Glomerular visceral epithelial cell (primary cell): ENCODE data around the gene VWA5B2.

Source experiments
- DNase-seq: peaks from one replicate; pipeline ENCODE4 v3.0.0-alpha.2; 2016; ENCODE audit errors: extremely low spot score

The VWA5B2 gene

DNA sequence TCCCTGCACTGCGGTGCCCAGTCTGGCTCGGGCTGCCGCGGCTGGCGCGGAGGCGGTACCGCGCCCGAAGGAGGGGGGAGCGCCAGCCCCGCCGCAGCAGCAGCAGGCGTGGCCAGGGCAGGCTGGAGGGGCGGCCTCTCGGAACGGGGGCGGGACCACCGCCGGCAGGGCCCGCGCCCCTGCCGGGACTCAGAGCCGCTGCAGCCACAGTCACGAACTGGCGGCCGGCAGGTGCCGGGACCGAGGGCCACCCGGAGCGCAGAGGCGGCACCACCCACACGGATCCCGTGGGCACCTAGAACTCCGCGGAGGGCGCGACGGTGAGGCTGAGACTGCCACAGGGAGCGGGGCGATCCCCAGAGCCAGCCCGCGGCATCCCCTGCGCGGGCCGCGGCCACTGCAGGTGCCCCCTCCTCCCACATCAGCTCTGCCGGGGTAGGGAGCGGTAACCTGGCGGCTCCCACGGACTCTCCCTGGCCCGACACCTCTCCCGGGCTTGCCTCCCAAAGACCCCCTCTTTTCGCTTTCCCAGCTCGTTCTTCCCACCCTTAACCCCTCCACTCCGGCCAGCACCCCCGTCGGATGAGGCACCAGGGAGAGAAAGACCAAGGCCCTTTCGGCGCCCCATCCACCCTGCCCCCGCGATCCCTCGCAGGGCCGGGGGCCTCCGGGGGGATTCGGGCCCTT is at the start of gene VWA5B2:
TSS of gene VWA5B2 (plus strand) at position 192 of the 687 bp plus-strand sequence. CDS start 944 bp downstream, outside the sequence.
- peak; percentile 65 for DNase-seq

DNA sequence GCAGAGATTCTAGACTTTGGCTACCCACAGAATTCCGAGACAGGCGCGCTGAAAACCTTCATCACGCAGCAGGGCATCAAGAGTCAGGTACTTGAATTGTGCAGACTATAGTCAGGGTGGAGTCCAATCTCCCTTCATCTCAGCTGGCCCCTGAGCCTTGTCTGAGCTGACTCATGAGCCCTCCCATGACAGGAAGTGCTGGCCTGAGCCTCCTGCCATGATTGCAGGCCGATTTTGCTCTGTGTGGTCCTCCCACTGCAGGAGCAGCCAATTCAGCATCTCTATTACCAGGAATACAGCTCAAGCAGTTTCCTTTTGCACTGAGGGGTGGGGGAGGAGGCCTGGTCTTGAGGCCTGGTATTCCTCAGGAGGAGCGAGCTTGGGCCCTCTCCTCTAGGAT is 49.2 kb upstream of the VWA5B2 start:
- DNase-seq, result no peak

DNA sequence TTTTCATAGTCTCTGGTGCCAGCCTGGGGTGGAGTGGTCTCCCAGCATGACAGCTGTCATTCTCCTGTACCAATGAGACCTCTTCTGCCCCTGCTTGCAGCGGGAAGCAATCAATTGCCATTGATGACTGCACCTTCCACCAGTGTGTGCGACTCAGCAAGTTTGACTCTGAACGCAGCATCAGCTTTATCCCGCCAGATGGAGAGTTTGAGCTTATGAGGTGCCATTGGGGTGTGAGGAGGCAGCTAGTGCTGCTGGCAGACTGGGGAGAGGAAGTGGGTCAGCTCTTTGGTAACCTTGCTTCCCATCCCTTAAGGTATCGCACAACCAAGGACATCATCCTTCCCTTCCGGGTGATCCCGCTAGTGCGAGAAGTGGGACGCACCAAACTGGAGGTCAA is 47.8 kb upstream of the VWA5B2 start:
- no peak for DNase-seq

DNA sequence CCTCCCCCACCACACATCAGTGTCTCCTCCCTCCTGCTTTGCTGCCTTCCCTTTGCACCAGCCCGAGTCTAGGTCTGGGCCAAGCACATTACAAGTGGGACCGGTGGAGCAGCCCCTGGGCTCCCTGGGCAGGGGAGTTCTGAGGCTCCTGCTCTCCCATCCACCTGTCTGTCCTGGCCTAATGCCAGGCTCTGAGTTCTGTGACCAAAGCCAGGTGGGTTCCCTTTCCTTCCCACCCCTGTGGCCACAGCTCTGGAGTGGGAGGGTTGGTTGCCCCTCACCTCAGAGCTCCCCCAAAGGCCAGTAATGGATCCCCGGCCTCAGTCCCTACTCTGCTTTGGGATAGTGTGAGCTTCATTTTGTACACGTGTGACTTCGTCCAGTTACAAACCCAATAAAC is 45.7 kb upstream of the VWA5B2 start:
- no peak for DNase-seq

DNA sequence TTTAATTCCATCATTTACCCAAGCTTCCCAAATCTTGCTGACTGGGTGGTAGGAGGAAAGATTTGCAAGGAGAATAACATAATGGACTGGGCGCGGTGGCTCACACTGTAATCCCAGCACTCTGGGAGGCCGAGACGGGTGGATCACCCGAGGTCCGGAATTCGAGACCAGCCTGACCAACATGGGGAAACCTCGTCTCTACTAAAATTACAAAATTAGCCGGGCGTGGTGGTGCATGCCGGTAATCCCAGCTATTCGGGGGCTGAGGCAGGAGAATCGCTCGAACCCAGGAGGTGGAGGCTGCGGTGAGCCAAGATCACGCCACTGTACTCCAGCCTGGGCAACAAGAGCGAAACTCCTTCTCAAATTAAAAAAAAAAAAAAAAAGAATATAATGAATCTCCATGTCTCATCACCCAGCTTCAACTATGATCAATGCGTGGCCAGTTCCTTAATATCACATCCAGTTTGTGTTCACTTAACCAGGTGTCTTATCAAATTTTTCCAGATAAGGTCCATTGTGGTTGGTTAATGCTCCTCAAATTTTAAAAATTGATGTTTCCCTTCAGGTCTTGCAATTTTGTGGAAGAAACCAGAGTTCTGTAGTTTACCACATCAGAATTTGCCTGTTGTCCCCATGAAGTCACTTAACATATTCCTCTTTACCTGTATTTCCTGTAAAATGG is 44.7 kb upstream of the VWA5B2 start:
- DNase-seq, result no peak

DNA sequence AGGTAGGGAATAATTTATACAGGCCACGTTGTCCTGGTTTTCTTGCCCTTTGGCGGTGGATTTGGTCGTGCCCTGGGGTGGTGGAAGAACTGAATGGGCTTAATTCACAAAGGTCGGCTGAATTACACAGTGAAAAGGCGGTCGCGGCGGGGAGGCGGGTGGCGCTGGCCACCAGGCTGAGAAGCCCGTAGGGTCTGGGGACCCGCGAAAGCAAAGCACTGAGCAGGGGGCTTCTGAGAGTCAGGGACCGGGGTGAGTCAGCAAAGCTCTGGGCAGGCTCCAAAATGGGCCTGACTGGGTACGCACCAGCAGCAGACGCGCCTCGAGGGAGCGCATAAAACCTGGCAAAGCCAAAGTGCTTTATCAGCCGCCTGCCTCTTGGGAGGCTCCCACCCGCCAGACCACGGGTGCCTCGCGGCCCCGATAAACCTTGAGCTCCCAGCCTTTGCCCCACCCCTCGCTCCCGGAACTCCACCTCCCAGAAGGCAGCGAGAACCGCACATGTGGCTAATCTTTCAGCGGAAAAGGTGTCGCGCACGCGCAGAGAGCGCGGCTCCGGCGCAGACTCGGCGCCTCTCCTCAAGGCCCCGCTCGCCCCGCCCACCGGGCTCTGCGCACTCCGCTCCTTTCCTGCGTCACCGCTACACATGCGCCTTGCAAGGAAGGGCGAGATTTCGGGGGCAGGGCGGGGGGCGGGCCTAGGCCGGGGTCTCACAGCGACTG is 43.8 kb upstream of the VWA5B2 start:
- DNase-seq, result peak; percentile 99

DNA sequence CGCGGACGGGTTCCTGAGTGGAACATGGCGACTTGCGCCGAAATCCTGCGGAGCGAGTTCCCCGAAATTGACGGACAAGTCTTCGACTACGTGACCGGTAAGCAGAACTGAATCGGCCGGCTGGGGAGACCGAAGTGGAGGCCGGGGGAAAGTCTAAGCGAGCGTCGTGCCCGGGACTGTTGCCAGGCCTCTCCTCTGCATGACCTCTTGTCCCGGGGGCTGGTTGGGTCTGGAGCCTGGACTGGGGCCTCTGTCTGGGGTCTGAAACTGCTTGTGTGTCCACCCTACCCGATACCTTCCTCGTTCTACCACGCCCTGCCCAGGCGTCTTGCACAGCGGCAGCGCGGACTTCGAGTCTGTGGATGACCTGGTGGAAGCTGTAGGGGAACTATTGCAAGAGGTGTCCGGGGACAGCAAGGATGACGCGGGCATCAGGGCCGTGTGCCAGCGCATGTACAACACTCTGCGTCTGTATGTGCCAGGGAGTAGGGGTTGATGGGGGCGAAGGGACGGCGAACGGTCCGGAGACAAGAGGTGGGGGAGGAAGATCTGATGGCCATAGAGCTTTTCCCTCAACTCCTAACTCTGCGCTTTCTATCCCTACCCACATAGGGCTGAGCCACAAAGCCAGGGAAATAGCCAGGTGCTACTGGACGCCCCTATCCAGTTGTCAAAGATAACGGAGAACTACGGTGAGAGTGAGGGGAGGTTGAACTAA is 43.0 kb upstream of the VWA5B2 start, which contains the start of gene ABCF3:
TSS of gene ABCF3 (plus strand) at position 16 of the 718 bp plus-strand sequence. CDS start at position 25, 9 bp downstream.
- DNase-seq, result peak; percentile 25

DNA sequence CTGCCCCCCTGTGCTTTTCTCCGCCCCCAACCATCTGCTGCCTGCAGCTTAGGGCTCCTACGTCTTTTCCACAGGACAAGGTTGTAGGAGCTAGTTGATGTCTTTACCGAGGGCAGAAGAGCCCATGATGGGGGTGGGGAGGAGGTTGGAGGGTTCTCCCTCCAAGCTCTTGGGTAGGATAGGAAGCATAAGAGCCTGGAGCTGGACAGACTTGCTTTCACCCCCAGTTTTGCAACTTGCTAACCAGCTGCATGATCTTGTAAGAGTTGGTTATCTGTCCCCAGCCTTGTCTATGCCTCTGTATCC is 42.5 kb upstream of the VWA5B2 start:
- DNase-seq, result no peak

DNA sequence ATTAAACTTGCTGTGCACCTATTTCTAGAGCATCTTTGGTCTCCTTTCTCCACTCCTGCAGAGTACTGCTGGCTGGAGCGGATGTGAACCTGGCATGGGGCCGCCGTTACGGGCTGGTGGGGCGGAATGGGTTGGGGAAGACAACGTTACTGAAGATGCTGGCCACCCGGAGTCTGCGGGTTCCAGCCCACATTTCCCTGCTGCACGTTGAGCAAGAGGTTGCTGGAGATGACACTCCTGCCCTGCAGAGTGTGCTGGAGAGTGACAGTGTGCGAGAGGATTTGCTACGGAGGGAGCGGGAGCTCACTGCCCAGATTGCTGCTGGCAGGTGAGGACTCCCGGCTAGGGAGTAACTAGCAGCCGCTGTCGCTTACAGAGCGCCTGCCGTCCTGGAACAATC is 41.3 kb upstream of the VWA5B2 start:
- no peak for DNase-seq

DNA sequence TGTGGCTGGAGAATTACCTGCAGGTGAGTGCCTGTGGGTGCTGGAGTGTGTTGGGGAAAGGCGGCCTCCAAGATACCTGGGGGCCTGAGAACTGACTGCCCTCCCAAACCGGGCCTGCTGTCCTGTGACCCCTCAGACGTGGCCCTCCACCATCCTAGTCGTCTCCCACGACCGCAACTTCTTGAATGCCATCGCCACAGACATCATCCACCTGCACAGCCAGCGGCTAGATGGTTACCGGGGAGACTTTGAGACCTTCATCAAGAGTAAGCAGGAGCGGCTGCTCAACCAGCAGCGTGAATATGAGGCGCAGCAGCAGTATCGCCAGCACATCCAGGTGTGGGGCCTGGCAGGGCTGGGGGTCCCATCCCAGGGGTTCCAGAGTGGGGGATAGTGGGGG is 40.0 kb upstream of the VWA5B2 start:
- DNase-seq, result no peak

DNA sequence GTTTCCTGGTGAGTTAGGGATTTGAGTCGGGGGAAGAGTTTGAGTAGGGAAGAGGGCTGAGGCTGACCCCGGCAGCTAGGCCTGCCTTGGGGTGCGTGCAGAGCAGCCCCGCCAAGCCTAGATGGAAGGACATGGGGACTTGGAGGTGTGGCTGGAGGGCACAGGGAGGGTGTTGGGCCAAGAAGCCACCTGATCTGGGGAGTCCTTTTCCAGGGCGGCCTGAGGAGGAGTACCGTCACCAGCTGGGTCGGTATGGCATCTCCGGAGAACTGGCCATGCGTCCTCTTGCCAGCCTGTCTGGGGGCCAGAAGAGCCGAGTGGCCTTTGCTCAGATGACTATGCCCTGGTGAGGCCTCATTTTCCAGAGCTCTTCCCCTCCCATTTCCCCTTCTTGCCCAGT is 36.5 kb upstream of the VWA5B2 start:
- no peak for DNase-seq

DNA sequence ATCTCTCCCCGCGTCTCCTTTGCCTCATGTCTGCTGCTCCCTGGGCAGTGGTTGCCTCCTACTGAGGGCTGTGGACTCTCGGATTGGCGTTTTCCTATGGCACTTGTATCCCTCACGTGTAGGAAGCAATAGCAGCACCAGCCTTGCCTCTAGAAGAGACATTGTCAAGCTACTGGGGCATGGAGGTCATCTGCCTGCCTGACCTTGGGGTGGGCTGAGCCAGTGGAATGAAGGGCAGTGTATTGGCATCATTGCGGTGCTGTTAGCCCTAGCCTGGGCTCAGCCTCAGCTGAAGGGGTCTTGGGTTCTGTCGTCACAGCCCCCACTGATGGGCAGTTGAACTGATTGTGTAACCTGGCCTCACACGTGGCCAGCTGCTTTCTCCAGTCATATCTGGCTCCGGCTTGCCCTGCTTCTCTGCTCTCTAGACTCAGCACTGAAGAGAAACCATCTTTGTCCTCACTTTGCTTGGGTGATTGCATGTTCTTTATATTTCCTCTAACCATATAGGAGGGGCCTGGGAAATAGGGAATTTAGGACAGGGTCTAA is 35.3 kb upstream of the VWA5B2 start:
- DNase-seq, result no peak

DNA sequence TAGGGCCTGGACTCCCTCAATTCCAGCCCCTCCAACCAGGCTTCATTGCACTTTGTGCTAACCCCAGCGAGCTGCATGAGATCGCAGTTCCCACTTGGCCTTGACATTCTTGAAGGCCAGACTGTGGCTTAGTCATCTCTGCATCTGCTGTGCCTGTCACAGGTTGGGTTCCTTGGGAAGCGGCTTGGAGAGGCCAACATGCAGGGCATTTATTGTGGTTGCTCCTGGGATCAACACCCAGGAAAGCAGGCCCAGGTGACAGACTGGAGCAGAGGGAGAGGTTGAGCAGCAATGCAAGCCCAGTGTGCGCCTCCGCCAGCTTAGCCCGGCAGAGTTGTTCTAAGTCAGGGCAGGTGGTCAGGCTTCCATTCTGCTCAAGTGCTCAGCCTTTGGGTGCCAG is 32.8 kb upstream of the VWA5B2 start:
- DNase-seq, result no peak

DNA sequence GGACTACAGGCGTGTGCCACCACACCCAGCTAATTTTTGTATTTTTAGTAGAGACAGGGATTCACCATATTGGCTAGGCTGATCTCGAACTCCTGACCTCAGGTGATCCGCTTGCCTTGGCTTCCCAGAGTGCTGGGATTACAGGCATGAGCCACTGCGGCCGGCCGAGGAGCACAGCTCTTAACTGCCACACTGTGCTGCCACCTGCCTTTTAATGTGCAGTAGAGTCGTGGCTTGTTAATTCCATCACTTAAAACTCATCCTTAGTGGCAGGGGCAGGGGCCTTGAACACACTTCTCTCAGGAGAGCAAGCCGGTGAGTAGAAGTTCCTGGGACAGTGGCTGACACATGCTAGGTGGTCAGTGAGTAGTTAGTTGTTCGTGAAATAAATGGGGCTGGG is 30.9 kb upstream of the VWA5B2 start:
- DNase-seq, result no peak

DNA sequence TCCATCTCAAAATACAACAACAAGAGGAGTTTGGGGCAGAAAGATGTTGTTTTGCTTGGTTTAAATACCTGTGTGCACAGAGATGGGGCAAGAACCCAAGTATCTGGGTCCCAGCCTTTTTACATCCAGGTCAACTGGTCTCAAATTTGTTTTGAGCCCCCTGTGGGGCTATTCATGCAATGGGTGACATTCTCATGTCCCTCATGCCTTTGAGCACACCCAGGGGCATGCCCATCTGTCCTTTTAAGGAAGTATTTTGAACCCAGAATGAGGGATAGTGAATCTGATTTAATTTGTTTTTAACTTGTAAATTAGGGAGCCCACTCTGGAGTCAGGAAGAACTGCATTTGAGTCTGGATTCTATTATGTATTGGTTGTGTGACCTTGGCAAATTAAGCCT is 28.6 kb upstream of the VWA5B2 start:
- no peak for DNase-seq

DNA sequence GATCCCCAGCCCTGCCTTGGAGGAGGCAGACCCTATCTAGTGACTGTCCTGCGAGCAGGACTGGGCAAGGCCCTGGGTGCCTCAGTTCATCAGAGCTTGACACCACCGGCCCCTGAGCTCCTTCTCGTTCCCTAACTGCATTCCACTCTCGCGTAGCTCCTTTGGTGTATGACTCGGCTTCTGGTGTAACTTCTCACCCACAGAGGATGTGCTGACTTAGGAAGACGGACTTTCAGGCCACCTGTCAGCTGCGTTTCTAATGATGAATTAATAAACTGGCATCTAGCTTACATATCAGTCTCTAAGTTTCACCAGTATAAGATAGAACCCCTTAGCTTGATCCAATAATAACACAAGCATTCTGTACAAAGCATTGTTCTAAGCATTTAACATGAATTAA is 25.9 kb upstream of the VWA5B2 start:
- DNase-seq, result no peak

DNA sequence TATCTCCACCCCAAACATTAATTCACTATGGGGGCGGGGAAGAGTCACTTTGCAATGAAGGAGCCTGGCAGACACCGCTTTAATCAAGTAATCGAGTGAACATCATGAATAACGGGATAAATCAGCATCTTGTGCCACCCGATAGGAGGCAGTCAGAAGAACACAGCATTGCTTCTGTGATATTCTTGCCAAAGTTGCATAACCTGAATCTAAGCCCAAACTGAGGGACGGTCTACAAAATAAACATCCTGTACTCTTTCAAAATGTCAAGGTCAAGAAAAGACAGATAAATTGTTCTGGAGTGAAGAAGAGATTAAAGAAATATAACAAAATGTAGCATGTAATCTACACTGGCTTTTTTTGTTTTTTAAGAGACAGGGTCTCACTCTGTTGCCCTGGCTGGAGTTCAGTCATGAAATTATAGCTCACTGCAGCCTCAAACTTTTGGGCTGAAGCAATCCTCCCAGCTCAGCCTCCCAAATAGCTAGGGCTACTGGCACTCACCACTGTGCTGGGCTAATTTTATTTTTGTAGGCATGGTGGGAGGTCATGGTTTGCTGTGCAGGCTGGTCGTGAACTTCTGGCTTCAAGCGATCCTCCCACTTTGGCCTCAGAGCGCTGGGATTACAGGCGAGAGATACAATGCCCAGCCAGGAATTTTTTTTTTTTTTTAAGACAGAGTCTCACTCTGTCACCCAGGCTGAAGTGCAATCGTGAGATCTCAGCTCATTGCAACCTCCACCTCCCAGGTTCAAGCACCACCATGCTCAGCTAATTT is 20.1 kb upstream of the VWA5B2 start:
- DNase-seq, result no peak

DNA sequence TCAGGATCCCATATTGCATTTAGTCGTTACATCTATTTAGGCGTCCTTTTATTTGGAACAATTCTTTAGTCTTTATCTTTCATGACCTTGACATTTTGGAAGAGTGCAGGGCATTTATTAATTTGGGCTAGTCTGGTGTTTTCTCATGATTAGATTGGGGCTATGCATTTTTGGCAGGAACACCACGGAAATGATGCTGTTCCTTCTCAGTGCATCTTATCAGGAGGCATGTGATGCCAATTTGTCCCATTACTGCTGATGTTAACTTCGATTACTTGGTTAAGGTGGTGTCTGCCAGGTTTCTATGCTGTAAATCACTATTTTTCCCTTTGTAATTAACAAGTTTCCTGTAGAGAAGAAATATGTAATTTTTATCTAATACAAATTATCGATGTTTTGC is 18.1 kb upstream of the VWA5B2 start:
- DNase-seq, result no peak

DNA sequence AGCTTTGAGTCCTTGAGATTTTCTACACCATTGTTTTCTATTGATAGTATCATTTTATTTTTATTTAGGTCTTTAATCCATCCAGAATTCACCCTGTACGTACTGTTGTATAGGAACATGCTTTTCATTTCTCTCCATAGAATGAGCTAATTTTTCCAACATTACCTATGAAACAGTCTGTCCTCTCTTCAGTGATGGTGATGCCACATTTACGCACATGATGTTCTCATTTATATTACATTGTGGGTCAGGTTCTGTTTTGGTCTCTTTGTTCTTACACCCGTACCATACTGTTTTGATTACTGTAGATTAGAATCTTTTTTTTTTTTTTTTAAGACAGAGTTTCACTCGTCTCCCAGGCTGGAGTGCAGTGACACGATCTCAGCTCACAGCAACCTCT is 17.7 kb upstream of the VWA5B2 start:
- no peak for DNase-seq

DNA sequence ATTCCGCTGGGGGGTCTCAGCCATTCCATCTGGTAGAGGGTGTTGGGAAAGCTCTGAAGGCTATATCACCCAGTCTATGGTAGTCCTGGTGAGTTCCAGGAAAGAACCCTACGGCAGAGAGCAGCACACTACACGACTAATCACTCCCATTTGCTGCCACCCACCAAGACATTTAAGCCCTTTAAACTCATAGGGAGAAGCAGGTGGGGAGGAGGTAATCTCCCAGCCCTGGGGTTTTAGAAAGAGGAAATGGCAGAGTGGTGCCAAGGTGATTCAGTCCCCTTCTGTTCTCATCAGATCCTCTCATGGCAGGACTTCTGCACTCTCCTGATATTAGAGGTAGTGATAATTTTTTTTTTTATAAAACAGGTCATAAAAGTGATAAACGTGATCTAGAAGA is 10.6 kb upstream of the VWA5B2 start:
- no peak for DNase-seq

DNA sequence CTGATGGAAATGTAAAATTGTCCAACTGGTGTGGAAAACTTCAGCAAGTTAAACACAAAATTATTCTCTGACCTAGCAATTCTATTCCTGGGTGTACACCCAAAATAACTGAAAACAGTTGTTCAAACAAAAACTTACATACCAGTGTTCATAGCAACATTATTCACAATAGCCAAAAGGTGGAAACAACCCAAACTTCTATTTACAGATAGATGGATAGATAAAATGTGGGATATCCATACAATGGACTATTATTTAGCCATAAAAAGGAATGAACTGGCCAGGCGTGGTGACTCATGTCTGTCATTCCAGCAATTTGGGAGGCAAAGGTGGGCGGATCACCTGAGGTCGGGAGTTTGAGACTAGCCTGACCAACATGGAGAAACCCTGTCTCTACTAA is 6.9 kb upstream of the VWA5B2 start:
- DNase-seq, result no peak
